K562 (cell line): ENCODE measurements around the gene ATP10B.

Experiments used
- CBFB ChIP-seq: sonication (generic); formaldehyde crosslinking; IDR thresholded peaks from 2 replicates; pipeline ENCODE4 v1.4.0; 2020; ENCODE audit warnings: mild to moderate bottlenecking, missing genetic modification reagents
- CHD1 ChIP-seq: fragments of 200-600 bp; sonication (generic); IDR thresholded peaks from one replicate; pipeline ENCODE4 v1.6.1; 2012; ENCODE audit warnings: mild to moderate bottlenecking, moderate library complexity, low read length, inconsistent platforms
- FOS ChIP-seq: IDR thresholded peaks from 3 replicates; pipeline ENCODE4 v1.6.1; 2011; ENCODE audit not compliant: insufficient read length; ENCODE audit errors: extremely low read depth
- NFYB ChIP-seq: IDR thresholded peaks from 2 replicates; pipeline ENCODE4 v1.6.1; 2011; ENCODE audit warnings: mild to moderate bottlenecking, moderate library complexity; ENCODE audit not compliant: insufficient read length; ENCODE audit errors: extremely low read depth
- POLR2AphosphoS5 ChIP-seq: IDR thresholded peaks from 2 replicates; pipeline ENCODE4 v1.6.1; 2011; ENCODE audit warnings: mild to moderate bottlenecking, low read depth, low read length, moderate library complexity; ENCODE audit not compliant: control insufficient read depth, insufficient read depth
- SMC3 ChIP-seq: conservative IDR thresholded peaks from 2 replicates; pipeline ENCODE4 v1.6.1; 2011; ENCODE audit warnings: low read depth, low read length, improper control_type of control experiment; ENCODE audit not compliant: insufficient read depth
- ZFX ChIP-seq: sonication (generic); formaldehyde crosslinking; IDR thresholded peaks from 2 replicates; pipeline ENCODE4 v1.8.0; 2022; ENCODE audit warnings: mild to moderate bottlenecking, missing genetic modification reagents, moderate library complexity

DNA sequence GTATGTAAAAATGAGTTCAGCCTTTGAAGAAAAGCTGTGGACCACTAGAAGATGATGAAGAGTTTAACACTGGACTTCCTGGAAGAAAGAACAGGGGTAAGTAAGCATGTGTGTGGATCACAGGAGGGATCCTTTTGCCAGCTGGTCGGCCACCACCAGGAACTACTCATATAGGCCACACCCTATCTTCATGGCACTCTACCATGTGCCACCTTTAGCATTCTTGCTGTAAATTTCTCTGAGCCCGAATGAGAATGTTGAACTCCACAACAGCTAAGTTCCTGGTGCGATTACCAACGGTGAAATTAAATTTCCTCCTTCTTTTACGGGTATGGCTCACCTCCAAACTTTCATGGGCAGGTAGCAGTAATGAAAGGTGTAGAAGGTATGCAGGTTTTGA, 102.3 kb downstream of the ATP10B start:
- TF ChIP-seq ZFX (CRISPR knock-in tag) (no peak), FOS (no peak), NFYB (no peak), POLR2AphosphoS5 (no peak), SMC3 (no peak), CBFB (CRISPR knock-in tag) (no peak), CHD1 (no peak)
